K562 (cell line): ENCODE data around the gene PKDCC. TPM values are rescaled to one million over a fixed set of nuclear protein-coding genes. Genes with fewer than 3 reads are reported as not detected.

Experiments used
- ATAC-seq: fragments of 200-7000 bp; cut with Tn5 transposase; 3 replicates; pipeline ENCODE4 v1.9.1; 2020; ENCODE audit warnings: moderate library complexity
- BruUV-seq: library from RNA; stranded (reverse); fragments of 400-500 nt; replicated peaks from 2 replicates; lab custom pipeline; 2021; lab: Mats Ljungman, UMichigan
- CTCF ChIA-PET: fragments of 300-600 bp; formaldehyde crosslinking; extraction: SDS; loops from one replicate; lab custom pipeline; 2021; ENCODE audit warnings: low intra/inter-chr PET ratio; lab: Yijun Ruan, JAX
- POLR2A ChIA-PET: fragments of 300-600, 350-650 bp; sonication (Branson Sonifier 250); formaldehyde crosslinking; extraction: SDS; loops from one replicate; lab custom pipeline; 2021; ENCODE audit warnings: antibody characterized with exemption, inconsistent platforms; lab: Yijun Ruan, JAX
- DNase-seq, 4 experiments: peaks; one replicate each; pipeline versions ENCODE4 v3.0.0 to v3.0.0-alpha.2; 2011 to 2018; ENCODE audit warnings: low spot score in 3 of 4, mixed read lengths in 3 of 4; ENCODE audit errors: extremely low read depth in 1 of 4
- FAIRE-seq: peaks from 2 replicates; lab custom pipeline; 2011; peaks lifted over from hg19 to GRCh38; lab: Jason Lieb, UNC
- H2AFZ ChIP-seq: 2 replicates; pipeline ENCODE4 v1.6.0; 2011; ENCODE audit warnings: low read depth, low read length, control low read depth, inconsistent platforms
- H3K27ac ChIP-seq: fragments of 200-600 bp; 3 replicates; pipeline ENCODE4 v1.8.0; 2011; ENCODE audit warnings: low read depth, mild to moderate bottlenecking, control low read depth, inconsistent platforms, low read length, moderate library complexity, mixed read lengths; ENCODE audit errors: extremely low read depth
- H3K27me3 ChIP-seq, 2 experiments: fragments of 300-600 bp in 1 of 2; 2 replicates in 1 of 2; 3 replicates in 1 of 2; pipeline versions ENCODE4 v1.6.0 to v1.8.0; 2011; ENCODE audit warnings: inconsistent platforms in 2 of 2, low read length in 2 of 2, mild to moderate bottlenecking in 1 of 2, mixed read lengths in 1 of 2, moderate library complexity in 1 of 2; ENCODE audit not compliant: control insufficient read depth in 2 of 2, insufficient read depth in 2 of 2
- H3K36me3 ChIP-seq: fragments of 300-600 bp; 3 replicates; pipeline ENCODE4 v1.8.0; 2011; ENCODE audit warnings: mild to moderate bottlenecking, low read length, inconsistent platforms; ENCODE audit not compliant: control insufficient read depth, insufficient read depth
- H3K4me1 ChIP-seq, 2 experiments: fragments of 200-600 bp in 1 of 2; replicated peaks in 1 of 2; 2 replicates in 1 of 2; 3 replicates in 1 of 2; pipeline versions ENCODE4 v1.5.1 to v1.8.0; 2011; ENCODE audit warnings: inconsistent platforms in 2 of 2, low read length in 2 of 2, mild to moderate bottlenecking in 1 of 2, mixed read lengths in 1 of 2, moderate library complexity in 1 of 2; ENCODE audit not compliant: control insufficient read depth in 2 of 2, insufficient read depth in 2 of 2
- H3K4me2 ChIP-seq: 2 replicates; pipeline ENCODE4 v1.6.1; 2011; ENCODE audit warnings: low read length, control low read depth, inconsistent platforms, mixed read lengths; ENCODE audit not compliant: insufficient read depth
- H3K4me3 ChIP-seq: fragments of 200-600 bp; sonication (generic), shearing (Covaris generic); 2 replicates; pipeline ENCODE4 v1.5.1; 2016; ENCODE audit warnings: control low read depth, inconsistent platforms
- H3K79me2 ChIP-seq: fragments of 200-600 bp; 3 replicates; pipeline ENCODE4 v1.8.0; 2011; ENCODE audit warnings: low read length, inconsistent platforms; ENCODE audit not compliant: control insufficient read depth, insufficient read depth
- H3K9ac ChIP-seq, 2 experiments: 2 replicates each; pipeline versions ENCODE4 v1.6.0 to v1.6.1; 2011; ENCODE audit warnings: low read depth in 2 of 2, low read length in 2 of 2, control low read depth in 1 of 2, inconsistent platforms in 1 of 2, mild to moderate bottlenecking in 1 of 2, mixed read lengths in 1 of 2; ENCODE audit not compliant: insufficient read depth in 1 of 2
- H3K9me1 ChIP-seq: one replicate; pipeline ENCODE4 v1.6.0; 2011; ENCODE audit warnings: inconsistent platforms, mild to moderate bottlenecking, low read length, moderate library complexity; ENCODE audit not compliant: control insufficient read depth, insufficient read depth
- H3K9me3 ChIP-seq: replicated peaks from 2 replicates; pipeline ENCODE4 v1.5.1; 2011; ENCODE audit warnings: low read depth, low read length, inconsistent platforms; ENCODE audit not compliant: control insufficient read depth, insufficient read depth
- H4K20me1 ChIP-seq: replicated peaks from 2 replicates; pipeline ENCODE4 v1.6.1; 2011; ENCODE audit warnings: low read length, inconsistent platforms, mixed read lengths; ENCODE audit not compliant: control insufficient read depth, insufficient read depth
- ATF6 ChIP-seq: sonication (generic); formaldehyde crosslinking; IDR thresholded peaks from 2 replicates; pipeline ENCODE4 v1.4.0; 2020; ENCODE audit warnings: mild to moderate bottlenecking, missing genetic modification reagents
- BHLHE40 ChIP-seq: IDR thresholded peaks from 2 replicates; pipeline ENCODE4 v1.6.1; 2011; ENCODE audit warnings: low read length, improper control_type of control experiment
- CHAMP1 ChIP-seq: fragments of 450-650 bp; IDR thresholded peaks from 2 replicates; pipeline ENCODE4 v1.6.1; 2016; ENCODE audit warnings: mild to moderate bottlenecking
- ESRRB ChIP-seq: fragments of 250-450 bp; sonication (Bioruptor Pico); IDR thresholded peaks from 2 replicates; pipeline ENCODE4 v1.5.0; 2020; ENCODE audit warnings: mild to moderate bottlenecking, moderate library complexity, borderline replicate concordance
- HCFC1 ChIP-seq: IDR thresholded peaks from 2 replicates; pipeline ENCODE4 v1.6.1; 2012; ENCODE audit warnings: low read depth, low read length, improper control_type of control experiment
- HDGF ChIP-seq: fragments of 450-650 bp; IDR thresholded peaks from 2 replicates; pipeline ENCODE4 v1.6.1; 2016
- L3MBTL2 ChIP-seq: fragments of 450-650 bp; IDR thresholded peaks from 2 replicates; pipeline ENCODE4 v1.6.1; 2016; ENCODE audit warnings: mild to moderate bottlenecking, moderate library complexity
- MEF2D ChIP-seq: conservative IDR thresholded peaks from 2 replicates; pipeline ENCODE4 v1.6.1; 2016; ENCODE audit warnings: low read depth, missing genetic modification characterization, missing compliant biosample characterization
- NFIC ChIP-seq: fragments of 450-650 bp; IDR thresholded peaks from 2 replicates; pipeline ENCODE4 v1.6.1; 2017; ENCODE audit warnings: mild to moderate bottlenecking, inconsistent platforms
- PURB ChIP-seq: sonication (generic); formaldehyde crosslinking; IDR thresholded peaks from 2 replicates; pipeline ENCODE4 v1.9.0; 2021; ENCODE audit warnings: low read depth, mild to moderate bottlenecking, missing genetic modification reagents
- RFX5 ChIP-seq: IDR thresholded peaks from 2 replicates; pipeline ENCODE4 v1.6.1; 2011; ENCODE audit warnings: low read depth, mild to moderate bottlenecking, improper control_type of control experiment, low read length
- SLC30A9 ChIP-seq: fragments of 250-450 bp; sonication (Bioruptor Pico); IDR thresholded peaks from 2 replicates; pipeline ENCODE4 v1.8.0; 2022; ENCODE audit warnings: mild to moderate bottlenecking, moderate library complexity
- SP1 ChIP-seq: sonication (generic); formaldehyde crosslinking; IDR thresholded peaks from 2 replicates; pipeline ENCODE4 v1.8.1; 2022; ENCODE audit warnings: mild to moderate bottlenecking, missing genetic modification reagents
- ZBTB5 ChIP-seq: fragments of 450-650 bp; IDR thresholded peaks from 2 replicates; pipeline ENCODE4 v1.6.1; 2017; ENCODE audit warnings: antibody characterized with exemption
- ZFP1 ChIP-seq: fragments of 450-650 bp; formaldehyde crosslinking; IDR thresholded peaks from 2 replicates; pipeline ENCODE4 v1.4.0; 2020; ENCODE audit warnings: mild to moderate bottlenecking, mixed read lengths
- WGBS: fragments of 100-300 bp; shearing (Covaris generic); methylation state at CpG from one replicate; pipeline ENCODE4 v1.1.6; 2016; ENCODE audit warnings: low coverage, mixed read lengths; ENCODE audit not compliant: insufficient coverage; ENCODE audit errors: missing lambda C conversion rate; 5-methylcytosine and 5-hydroxymethylcytosine counted together
- in situ Hi-C: fragments of 300-500 bp; cut with MboI; formaldehyde crosslinking; loops from 4 replicates; pipeline ENCODE4 v1.15.0; 2018; ENCODE audit warnings: inconsistent platforms, mixed read lengths
- intact Hi-C: fragments of 100-400 bp; cut with micrococcal nuclease; formaldehyde crosslinking; loops from 2 replicates; pipeline ENCODE4 v1.14.2; 2022
- polyA plus RNA-seq, 8 experiments: library from polyadenylated mRNA; depleted of rRNA in 4 of 8; stranded (reverse) in 5 of 8; unstranded in 3 of 8; fragments of >200 nt; fragmentation: Nextera tagmentation in 2 of 8; fragmentation: Illumina TruSeq in 1 of 8; extraction: Ambion mirVana in 2 of 8; extraction: Trizol in 1 of 8; gene quantifications; 2 replicates each; pipeline versions ENCODE4 v1.2.1 to v1.2.3, GENCODE V29; 2011 to 2014; ENCODE audit warnings: inconsistent platforms in 1 of 8, missing spikeins in 1 of 8
- total RNA-seq, 7 experiments: library from RNA; depleted of rRNA in 6 of 7; stranded (reverse); fragments of >200 nt in 6 of 7; fragmentation: Illumina TruSeq in 2 of 7; extraction: Trizol in 2 of 7; gene quantifications; 2 replicates each; pipeline versions ENCODE4 v1.2.1 to v1.2.3, GENCODE V29; 2011 to 2021; ENCODE audit warnings: low replicate concordance in 1 of 7

The PKDCC gene
- total and polyA plus RNA-seq, 9 of the 15 experiments (the other 6 are each of a cell fraction or from before 2014, with no cell fraction given): 0.62 to 14.8 (median 1.3) TPM; not detected in 2

- Histone ChIP-seq H4K20me1 (no peaks in the 10 kb centered on the region), H2AFZ (no peak overlapping the region; the same call in 1 of the 2 replicates), H3K36me3 (no peaks in the 10 kb centered on the region), H3K79me2 (no peaks in the 10 kb centered on the region), H3K4me1 (peaks cover 14 to 18% of the 10 kb centered on the region in 2 experiments; a peak in 4 of 5 replicates), H3K27ac (no peak overlapping the region), H3K4me2 (no peak overlapping the region), H3K27me3 (peaks cover 10 to 36% of the 10 kb centered on the region in 2 experiments; a peak in 4 of 5 replicates), H3K9me3 (no peaks in the 10 kb centered on the region), H3K4me3 (no peak overlapping the region), H3K9me1 (no peaks in the 10 kb centered on the region), H3K9ac (no peak overlapping the region)
- intact Hi-C loops (no loop called here), in situ Hi-C loops (no loop called here)
- ChIA-PET POLR2A (no interaction called here), CTCF (no interaction called here)
- DNase-seq (no peak), FAIRE-seq (no peak), ATAC-seq (no peak)
- WGBS: 12% methylated on average over 3 of the region's 3 CpGs
- no peak for TF ChIP-seq ESRRB
- no peak for TF ChIP-seq PURB
- no peak for TF ChIP-seq NFIC
- no peak for TF ChIP-seq SP1 (CRISPR knock-in tag)
- no peak for TF ChIP-seq CHAMP1
- no peak for TF ChIP-seq ZFP1 (CRISPR knock-in tag)
- no peak for TF ChIP-seq ZBTB5
- TF ChIP-seq HCFC1: no peak
- no peak for TF ChIP-seq HDGF
- TF ChIP-seq BHLHE40: no peak
- no peak for TF ChIP-seq L3MBTL2
- TF ChIP-seq MEF2D (tag): no peak
- no peak for TF ChIP-seq SLC30A9 (CRISPR knock-in tag)
- no peak for TF ChIP-seq RFX5
- TF ChIP-seq ATF6: no peak
- BruUV-seq: no TSS peak
These were observed 2.5 kb upstream of the PKDCC start for GRCh38 chr2:42045352-42045751.
